WERI-Rb-1 (cell line): ENCODE results near the gene RPP30.
A peak's percentile ranks its signal among the peaks of the same experiment; 100 is the strongest.

Source experiments
- DNase-seq: peaks from one replicate; pipeline ENCODE4 v3.0.0-alpha.2; 2020
- H3K27ac ChIP-seq: fragments of 250-450 bp; sonication (Bioruptor Pico); 2 replicates; pipeline ENCODE4 v1.5.1; 2020; ENCODE audit warnings: mild to moderate bottlenecking, moderate library complexity
- H3K27me3 ChIP-seq: fragments of 250-450 bp; sonication (Bioruptor Pico); 2 replicates; pipeline ENCODE4 v1.5.1; 2021; ENCODE audit warnings: mild to moderate bottlenecking, low read depth, moderate library complexity; ENCODE audit not compliant: insufficient read depth, severe bottlenecking
- H3K36me3 ChIP-seq: fragments of 250-450 bp; sonication (Bioruptor Pico); 2 replicates; pipeline ENCODE4 v1.5.1; 2020; ENCODE audit warnings: mild to moderate bottlenecking, moderate library complexity
- H3K4me3 ChIP-seq: 2 replicates; pipeline ENCODE4 v1.5.1; 2011; ENCODE audit warnings: low read depth, mild to moderate bottlenecking, control low read depth, low read length
- H3K9me3 ChIP-seq: fragments of 250-450 bp; sonication (Bioruptor Pico); 2 replicates; pipeline ENCODE4 v1.5.1; 2021; ENCODE audit warnings: mild to moderate bottlenecking, moderate library complexity; ENCODE audit not compliant: severe bottlenecking
- CTCF ChIP-seq: IDR thresholded peaks from 2 replicates; pipeline ENCODE4 v1.5.1; 2011; ENCODE audit warnings: low read depth, mild to moderate bottlenecking, control low read depth, inconsistent platforms, low read length

The RPP30 gene

GRCh38 chr10:90871766-90872647 is at the start of gene RPP30:
TSS of gene RPP30 (plus strand) at chr10:90871974. CDS start at chr10:90871987, 13 bp downstream.
- Histone ChIP-seq H3K36me3 (peaks cover 23% of the 10 kb centered on the region), H3K27ac (peak within 1 kb of the TSS; percentile 82), H3K9me3 (no peaks in the 10 kb centered on the region), H3K27me3 (no peaks in the 10 kb centered on the region), H3K4me3 (peak within 1 kb of the TSS; percentile 92)
- peak; percentile 88 for DNase-seq
- no peak for TF ChIP-seq CTCF

- no peaks in the 10 kb centered on the region for H3K27me3 ChIP-seq
- no peaks in the 10 kb centered on the region for H3K36me3 ChIP-seq
- TF ChIP-seq CTCF = no peak
- H3K9me3 ChIP-seq = no peaks in the 10 kb centered on the region
- H3K4me3 ChIP-seq = no peak overlapping the region
- H3K27ac ChIP-seq = no peak overlapping the region
- DNase-seq = no peak
Measured at GRCh38 chr10:90822508-90822907, 49.3 kb upstream of the RPP30 start.

GRCh38 chr10:90832111-90832510 is 39.7 kb upstream of the RPP30 start:
- no peak for TF ChIP-seq CTCF
- Histone ChIP-seq H3K27ac (no peak overlapping the region), H3K9me3 (peaks cover 3% of the 10 kb centered on the region)

GRCh38 chr10:90834326-90834725 is 37.4 kb upstream of the RPP30 start:
- no peaks in the 10 kb centered on the region for H3K27me3 ChIP-seq
- no peak for TF ChIP-seq CTCF
- H3K36me3 ChIP-seq = no peaks in the 10 kb centered on the region
- H3K9me3 ChIP-seq = peaks cover 3% of the 10 kb centered on the region
- no peak for DNase-seq
- H3K27ac ChIP-seq = no peak overlapping the region
- H3K4me3 ChIP-seq = no peak overlapping the region

More at GRCh38 chr10:90832111-90832510, 39.7 kb upstream of the RPP30 start:
- H3K36me3 ChIP-seq = no peaks in the 10 kb centered on the region
- H3K4me3 ChIP-seq = no peak overlapping the region
- no peaks in the 10 kb centered on the region for H3K27me3 ChIP-seq
- no peak for DNase-seq

GRCh38 chr10:90837486-90837885 is 34.3 kb upstream of the RPP30 start:
- Histone ChIP-seq H3K27me3 (no peaks in the 10 kb centered on the region), H3K36me3 (no peaks in the 10 kb centered on the region), H3K9me3 (no peaks in the 10 kb centered on the region), H3K4me3 (no peak overlapping the region), H3K27ac (no peak overlapping the region)
- TF ChIP-seq CTCF = no peak
- DNase-seq = no peak

- no peaks in the 10 kb centered on the region for H3K36me3 ChIP-seq
- no peak for DNase-seq
- no peak overlapping the region for H3K4me3 ChIP-seq
- no peaks in the 10 kb centered on the region for H3K9me3 ChIP-seq
- TF ChIP-seq CTCF = no peak
- H3K27me3 ChIP-seq = no peaks in the 10 kb centered on the region
- H3K27ac ChIP-seq = no peak overlapping the region
Measured at GRCh38 chr10:90842725-90843124, 29.0 kb upstream of the RPP30 start.
